GM03348 (cell line): ENCODE data around the gene ZNF445.
"Not testable (repeated sequence)": the region's sequence is repeated elsewhere in the genome, so short reads cannot be mapped to it uniquely, and the experiment has no call there.

Experiments used
- DNase-seq: peaks from one replicate; pipeline ENCODE4 v3.0.0; 2012; ENCODE audit warnings: low spot score

The ZNF445 gene

GRCh38 chr3:44434834-44435510 lies 42.5 kb downstream of the ZNF445 start:
- no peak for DNase-seq

DNA sequence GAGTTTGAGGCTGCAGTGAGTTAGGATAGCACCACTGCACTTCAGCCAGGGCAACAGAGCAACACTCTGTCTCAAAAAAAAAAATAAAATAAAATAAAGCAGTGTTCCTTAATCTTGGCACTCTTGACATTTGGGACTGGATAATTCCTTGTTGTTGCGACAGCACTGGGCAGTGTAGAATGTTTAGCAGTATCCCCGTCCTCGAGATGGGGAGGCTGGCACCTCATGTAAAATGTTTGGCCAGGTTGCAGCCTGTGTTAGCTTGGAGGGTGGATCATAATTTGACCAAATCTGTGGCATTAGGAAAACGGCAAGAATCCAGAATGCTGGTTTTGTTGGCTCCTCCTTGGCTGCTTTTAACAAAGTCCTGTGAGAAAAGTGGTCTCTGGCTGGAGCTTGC lies 47.0 kb downstream of the ZNF445 start:
- DNase-seq, result no peak

GRCh38 chr3:44429459-44429858 lies 48.0 kb downstream of the ZNF445 start:
- DNase-seq, result no peak

DNA sequence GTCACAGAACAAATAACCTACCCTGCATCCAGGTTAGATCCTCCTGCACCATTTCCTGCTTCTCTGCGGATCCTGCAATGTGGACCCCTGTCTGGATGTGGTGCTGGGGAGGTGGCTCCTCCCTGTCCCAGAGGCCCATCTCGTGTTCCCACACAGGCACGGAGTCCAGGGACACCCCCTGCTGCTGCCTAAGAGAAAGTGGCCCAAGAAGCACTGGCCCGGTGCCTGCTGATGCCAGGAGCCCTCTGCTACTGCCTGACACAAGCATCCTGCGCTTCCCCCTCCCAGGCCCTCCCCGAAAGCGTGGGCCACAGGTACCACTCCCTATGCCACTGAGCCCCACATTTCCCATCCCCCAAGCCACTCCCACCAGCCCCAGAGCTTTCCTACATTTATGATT lies 48.6 kb downstream of the ZNF445 start:
- no peak for DNase-seq

- DNase-seq, result no peak
Measured at GRCh38 chr3:44427683-44428082, 49.8 kb downstream of the ZNF445 start.

- no peak for DNase-seq
Measured at GRCh38 chr3:44424758-44425157, 52.7 kb downstream of the ZNF445 start.

DNA sequence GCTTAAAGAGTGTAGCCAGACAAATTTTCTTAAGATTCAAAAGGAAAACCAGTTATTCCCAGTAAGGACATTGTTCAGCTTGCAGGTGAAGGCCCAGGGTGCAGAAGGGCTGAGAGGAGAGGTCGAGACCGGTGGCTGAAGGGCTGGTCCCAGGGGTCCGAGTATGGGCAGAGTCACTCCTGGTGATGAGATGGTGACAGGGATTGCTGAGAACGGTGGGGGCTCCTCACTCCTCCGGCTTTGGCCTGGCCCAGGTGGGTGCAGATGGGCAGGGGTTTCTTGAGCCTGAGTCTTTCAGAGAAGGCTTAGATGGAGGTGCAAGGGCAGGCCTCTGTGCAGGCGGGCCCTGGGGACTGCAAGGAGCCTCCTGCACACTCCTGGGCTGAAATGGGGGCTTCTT lies 56.2 kb downstream of the ZNF445 start:
- no peak for DNase-seq

GRCh38 chr3:44420676-44421075 lies 56.8 kb downstream of the ZNF445 start:
- DNase-seq, result no peak

- no peak for DNase-seq
Measured at GRCh38 chr3:44419923-44420650, 57.4 kb downstream of the ZNF445 start.

GRCh38 chr3:44419116-44419922 lies 58.2 kb downstream of the ZNF445 start:
- no peak for DNase-seq

GRCh38 chr3:44418549-44418948 lies 58.9 kb downstream of the ZNF445 start:
- DNase-seq, result no peak

- not testable (repeated sequence) for DNase-seq
Measured at GRCh38 chr3:44418118-44418517, 59.4 kb downstream of the ZNF445 start.

DNA sequence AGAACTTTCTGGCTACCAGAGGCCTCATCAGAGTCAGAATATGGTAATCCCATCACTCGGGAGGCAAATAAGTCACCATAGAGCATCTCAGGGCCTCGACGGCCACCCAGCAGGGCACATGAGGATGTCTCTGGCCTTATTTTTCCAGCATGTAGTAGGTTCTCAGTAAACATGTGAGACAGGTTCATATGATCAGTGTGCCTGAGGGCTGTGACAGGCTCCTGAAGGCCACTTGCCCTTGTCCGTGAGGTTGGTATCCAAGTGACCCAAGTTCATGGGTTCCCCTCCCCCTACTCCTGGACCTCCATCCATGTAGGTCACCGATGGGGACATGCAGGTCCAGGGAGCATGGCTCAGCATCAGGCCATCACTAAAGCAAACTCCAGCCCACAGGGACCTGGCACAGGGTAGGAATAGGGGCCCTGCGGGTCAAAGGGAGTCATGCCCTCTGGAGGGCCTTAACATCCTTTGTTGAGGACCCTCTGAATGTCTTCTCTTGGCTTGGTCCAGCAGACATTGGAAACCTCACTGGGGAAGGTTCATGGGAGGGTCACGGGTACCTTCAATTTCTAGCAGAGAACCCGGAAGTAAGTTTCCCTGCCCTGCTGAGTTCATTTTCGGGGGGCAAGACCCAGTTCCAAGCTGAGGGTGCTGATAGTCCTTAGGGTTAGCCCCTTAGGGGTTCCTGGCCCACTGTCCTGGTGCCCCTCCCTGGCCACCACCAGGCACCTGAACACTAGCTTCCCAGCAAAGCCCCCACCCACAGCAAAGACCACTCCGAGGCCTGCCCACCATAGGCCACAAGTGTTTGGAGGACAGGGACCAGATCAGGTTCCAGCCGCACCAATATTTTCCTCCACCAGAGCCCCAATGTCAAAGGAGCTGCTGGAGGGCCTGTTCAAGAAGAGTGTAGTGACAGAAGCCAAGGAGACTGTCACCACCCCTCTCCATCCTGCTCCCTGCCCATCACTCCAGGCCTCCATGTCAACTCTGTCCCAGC lies 61.1 kb downstream of the ZNF445 start:
- DNase-seq, result no peak

- no peak for DNase-seq
Measured at GRCh38 chr3:44415421-44415820, 62.0 kb downstream of the ZNF445 start.

DNA sequence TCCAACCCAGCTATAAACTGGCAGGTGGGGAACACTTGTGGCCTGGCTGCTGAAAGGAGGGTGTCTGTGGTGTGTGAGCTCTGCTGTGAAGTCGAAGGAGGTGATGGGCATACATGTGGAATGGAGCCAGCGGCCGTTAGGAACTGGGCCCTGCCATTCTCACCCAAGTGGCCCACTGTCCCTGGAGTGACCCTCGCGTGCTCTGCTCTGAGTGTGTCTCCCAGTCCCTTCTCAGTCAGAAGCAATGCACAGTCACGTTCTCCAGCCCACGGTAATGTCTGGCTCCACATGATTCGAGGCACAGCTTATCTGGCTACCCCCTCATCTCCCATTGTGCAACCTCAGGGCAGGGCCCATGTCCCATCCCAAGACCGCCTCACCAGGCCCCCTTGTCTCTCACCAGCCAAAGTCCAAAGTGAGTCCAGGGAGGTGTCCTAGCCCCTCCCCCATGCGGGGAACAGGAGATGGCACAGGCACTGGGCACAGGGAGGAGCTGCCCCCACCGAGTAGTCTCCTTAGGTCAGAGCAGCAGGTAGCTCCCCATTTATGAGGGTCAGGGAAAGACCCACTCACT lies 62.9 kb downstream of the ZNF445 start:
- no peak for DNase-seq

- no peak for DNase-seq
Measured at GRCh38 chr3:44412365-44412764, 65.1 kb downstream of the ZNF445 start.

- DNase-seq, result no peak
Measured at GRCh38 chr3:44411031-44411645, 66.3 kb downstream of the ZNF445 start.

DNA sequence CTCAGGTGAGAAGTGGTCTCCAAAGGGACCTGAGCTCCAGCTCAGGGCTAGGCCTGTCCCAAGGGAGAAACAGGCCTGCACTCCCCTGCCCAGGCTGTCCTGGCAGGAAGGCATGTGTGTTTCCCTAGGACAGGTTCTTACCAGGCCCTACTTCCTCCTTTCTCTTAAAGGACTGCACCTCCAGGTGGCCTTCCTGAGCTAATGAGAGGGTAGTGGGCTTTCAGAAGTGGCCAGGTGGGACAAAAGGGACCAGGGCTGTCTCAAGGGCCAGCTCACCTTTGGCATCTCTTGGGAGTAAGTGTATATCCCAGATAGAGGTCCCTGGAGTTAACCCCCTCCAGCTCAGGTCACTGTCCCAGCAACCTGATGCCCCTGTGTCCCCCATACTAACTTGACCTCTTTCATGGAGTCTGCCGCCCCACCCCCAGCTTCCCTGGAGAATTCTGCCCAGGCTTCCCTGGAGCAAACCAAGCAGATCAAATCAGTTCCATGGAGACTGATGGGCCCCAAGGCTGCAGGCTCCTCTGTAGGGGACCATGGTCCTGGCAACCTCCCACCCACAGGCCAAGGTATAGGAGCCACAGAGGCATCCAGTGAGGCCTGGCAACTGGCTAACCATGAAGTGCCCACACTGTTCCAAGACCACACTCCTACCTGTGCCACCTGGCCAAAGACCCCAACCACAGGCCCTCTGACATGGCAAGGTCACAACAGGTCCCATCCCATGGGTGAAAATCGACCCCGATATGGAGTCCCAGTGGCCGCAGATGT lies 67.6 kb downstream of the ZNF445 start:
- DNase-seq, result no peak

GRCh38 chr3:44402548-44402947 lies 74.9 kb downstream of the ZNF445 start:
- DNase-seq, result no peak

GRCh38 chr3:44400771-44401170 lies 76.7 kb downstream of the ZNF445 start:
- DNase-seq, result no peak
